SK-N-SH treated with all-trans-retinoic acid at 6 μM for 48 hours (cell line): ENCODE data around the gene SLC26A9.
A peak's percentile ranks its signal among the peaks of the same experiment; 100 is the strongest.

ENCODE experiments used
- ATAC-seq: fragments of 200-7000 bp; cut with Tn5 transposase; 3 replicates; pipeline ENCODE4 v1.9.1; 2020; ENCODE audit warnings: mild to moderate bottlenecking, moderate library complexity
- ARNTL ChIP-seq: fragments of 450-650 bp; formaldehyde crosslinking; IDR thresholded peaks from 2 replicates; pipeline ENCODE4 v1.5.0; 2020; ENCODE audit warnings: low read depth, mild to moderate bottlenecking, moderate library complexity, borderline replicate concordance
- CSDC2 ChIP-seq: fragments of 250-450 bp; sonication (Bioruptor Pico); IDR thresholded peaks from 2 replicates; pipeline ENCODE4 v1.5.0; 2020; ENCODE audit warnings: mild to moderate bottlenecking, moderate library complexity
- ESRRG ChIP-seq: fragments of 250-450 bp; sonication (Bioruptor Pico); IDR thresholded peaks from 2 replicates; pipeline ENCODE4 v1.6.1; 2021; ENCODE audit warnings: mild to moderate bottlenecking
- GLIS3 ChIP-seq: fragments of 250-450 bp; sonication (Bioruptor Pico); IDR thresholded peaks from 2 replicates; pipeline ENCODE4 v1.5.0; 2020; ENCODE audit warnings: mild to moderate bottlenecking, moderate library complexity
- ISL1 ChIP-seq: fragments of 250-450 bp; sonication (Bioruptor Pico); IDR thresholded peaks from 2 replicates; pipeline ENCODE4 v2.1.2; 2022; ENCODE audit warnings: mild to moderate bottlenecking, moderate library complexity
- OSR1 ChIP-seq: fragments of 250-450 bp; sonication (Bioruptor Pico); IDR thresholded peaks from 2 replicates; pipeline ENCODE4 v1.8.0; 2022; ENCODE audit warnings: moderate library complexity, mild to moderate bottlenecking, inconsistent platforms
- RARB ChIP-seq: fragments of 250-450 bp; sonication (Bioruptor Pico); IDR thresholded peaks from 2 replicates; pipeline ENCODE4 v1.8.0; 2021; ENCODE audit warnings: mild to moderate bottlenecking, moderate library complexity
- SNAI2 ChIP-seq: fragments of 250-450 bp; sonication (Bioruptor Pico); IDR thresholded peaks from 2 replicates; pipeline ENCODE4 v1.5.0; 2020; ENCODE audit warnings: mild to moderate bottlenecking, moderate library complexity
- TCF4 ChIP-seq: fragments of 250-450 bp; sonication (Bioruptor Pico); IDR thresholded peaks from 2 replicates; pipeline ENCODE4 v1.8.0; 2021; ENCODE audit warnings: mild to moderate bottlenecking, moderate library complexity, borderline replicate concordance
- TOX ChIP-seq: fragments of 250-450 bp; sonication (Bioruptor Pico); IDR thresholded peaks from 2 replicates; pipeline ENCODE4 v1.8.0; 2021; ENCODE audit warnings: mild to moderate bottlenecking, moderate library complexity, borderline replicate concordance
- ZC3H10 ChIP-seq: fragments of 250-450 bp; sonication (Bioruptor Pico); IDR thresholded peaks from 2 replicates; pipeline ENCODE4 v1.5.1; 2021; ENCODE audit warnings: mild to moderate bottlenecking, moderate library complexity
- ZFP30 ChIP-seq: fragments of 450-650 bp; formaldehyde crosslinking; IDR thresholded peaks from 2 replicates; pipeline ENCODE4 v1.5.0; 2022; ENCODE audit warnings: mild to moderate bottlenecking, moderate library complexity
- ZNF565 ChIP-seq: fragments of 450-650 bp; formaldehyde crosslinking; conservative IDR thresholded peaks from 2 replicates; pipeline ENCODE4 v1.5.0; 2020; ENCODE audit warnings: low read depth, mild to moderate bottlenecking, moderate library complexity
- ZNF70 ChIP-seq: fragments of 450-650 bp; formaldehyde crosslinking; IDR thresholded peaks from 2 replicates; pipeline ENCODE4 v1.5.0; 2020; ENCODE audit warnings: mild to moderate bottlenecking, moderate library complexity
- ZNF8 ChIP-seq: fragments of 450-650 bp; formaldehyde crosslinking; IDR thresholded peaks from 2 replicates; pipeline ENCODE4 v1.5.0; 2020; ENCODE audit warnings: mild to moderate bottlenecking, moderate library complexity
- TF ChIP-seq, protein P1 (sequence below): fragments of 250-450 bp; sonication (Bioruptor Pico); IDR thresholded peaks from 2 replicates; pipeline ENCODE4 v1.8.0; 2021; ENCODE audit warnings: low read depth, mild to moderate bottlenecking, moderate library complexity, borderline replicate concordance
- TF ChIP-seq, protein P2 (sequence below): fragments of 250-450 bp; sonication (Bioruptor Pico); IDR thresholded peaks from 2 replicates; pipeline ENCODE4 v1.5.1; 2020; ENCODE audit warnings: low read depth, mild to moderate bottlenecking, moderate library complexity
- TF ChIP-seq, protein P3 (sequence below): fragments of 250-450 bp; sonication (Bioruptor Pico); IDR thresholded peaks from 2 replicates; pipeline ENCODE4 v1.5.1; 2021; ENCODE audit warnings: mild to moderate bottlenecking, moderate library complexity
- TF ChIP-seq, protein P4 (sequence below): fragments of 250-450 bp; sonication (Bioruptor Pico); IDR thresholded peaks from 2 replicates; pipeline ENCODE4 v1.5.0; 2020; ENCODE audit warnings: mild to moderate bottlenecking, moderate library complexity

The SLC26A9 gene

DNA sequence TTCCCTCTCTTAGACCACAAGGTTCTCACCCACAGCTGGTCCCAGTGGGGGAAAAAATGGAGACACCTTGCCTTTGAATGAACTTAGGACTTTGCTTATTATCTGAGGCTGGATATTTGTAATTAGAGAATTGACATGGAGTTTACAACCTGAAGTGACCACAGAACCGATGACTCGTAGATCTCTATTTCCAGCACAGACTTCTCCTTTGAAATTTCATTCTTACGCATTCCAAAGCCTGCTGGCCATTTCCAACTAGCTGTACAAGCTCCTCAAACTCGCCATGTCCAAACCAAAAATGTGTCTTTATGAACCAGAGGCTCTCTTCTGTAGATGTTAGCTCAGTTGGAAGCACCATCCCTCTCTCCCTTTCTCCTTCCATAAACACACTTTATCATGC is 48.0 kb upstream of the SLC26A9 start:
- no peak for TF ChIP-seq SNAI2 (CRISPR knock-in tag)
- no peak for ATAC-seq

DNA sequence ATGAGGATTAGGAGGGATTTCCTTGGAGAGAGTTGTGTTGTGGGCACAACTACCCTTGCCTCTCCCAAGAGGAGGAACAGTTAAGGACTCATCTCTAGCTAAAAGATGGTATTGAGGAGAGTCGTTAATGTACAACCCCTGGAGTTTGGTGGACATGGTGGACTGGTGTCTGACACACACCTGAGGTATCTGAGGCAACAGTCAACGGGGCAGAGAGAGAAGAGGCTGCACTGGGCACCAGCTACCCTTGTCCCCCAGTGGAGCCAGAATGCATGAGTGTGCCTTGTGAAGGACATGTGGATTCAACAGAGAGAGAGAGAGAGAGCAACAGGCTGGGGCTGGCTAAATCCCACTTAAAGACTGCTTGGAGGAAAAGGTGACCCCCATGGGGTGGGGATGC is 47.0 kb upstream of the SLC26A9 start:
- TF ChIP-seq GLIS3 (CRISPR knock-in tag) = no peak
- no peak for TF ChIP-seq CSDC2 (CRISPR knock-in tag)
- no peak for TF ChIP-seq ZNF8 (CRISPR knock-in tag)
- TF ChIP-seq ZC3H10 (CRISPR knock-in tag) = no peak
- TF ChIP-seq, protein P1, sequence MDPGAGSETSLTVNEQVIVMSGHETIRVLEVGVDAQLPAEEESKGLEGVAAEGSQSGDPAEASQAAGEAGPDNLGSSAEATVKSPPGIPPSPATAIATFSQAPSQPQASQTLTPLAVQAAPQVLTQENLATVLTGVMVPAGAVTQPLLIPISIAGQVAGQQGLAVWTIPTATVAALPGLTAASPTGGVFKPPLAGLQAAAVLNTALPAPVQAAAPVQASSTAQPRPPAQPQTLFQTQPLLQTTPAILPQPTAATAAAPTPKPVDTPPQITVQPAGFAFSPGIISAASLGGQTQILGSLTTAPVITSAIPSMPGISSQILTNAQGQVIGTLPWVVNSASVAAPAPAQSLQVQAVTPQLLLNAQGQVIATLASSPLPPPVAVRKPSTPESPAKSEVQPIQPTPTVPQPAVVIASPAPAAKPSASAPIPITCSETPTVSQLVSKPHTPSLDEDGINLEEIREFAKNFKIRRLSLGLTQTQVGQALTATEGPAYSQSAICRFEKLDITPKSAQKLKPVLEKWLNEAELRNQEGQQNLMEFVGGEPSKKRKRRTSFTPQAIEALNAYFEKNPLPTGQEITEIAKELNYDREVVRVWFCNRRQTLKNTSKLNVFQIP (CRISPR knock-in tag) = no peak
- no peak for TF ChIP-seq SNAI2 (CRISPR knock-in tag)
- TF ChIP-seq ISL1 (CRISPR knock-in tag) = no peak
- TF ChIP-seq, protein P2, sequence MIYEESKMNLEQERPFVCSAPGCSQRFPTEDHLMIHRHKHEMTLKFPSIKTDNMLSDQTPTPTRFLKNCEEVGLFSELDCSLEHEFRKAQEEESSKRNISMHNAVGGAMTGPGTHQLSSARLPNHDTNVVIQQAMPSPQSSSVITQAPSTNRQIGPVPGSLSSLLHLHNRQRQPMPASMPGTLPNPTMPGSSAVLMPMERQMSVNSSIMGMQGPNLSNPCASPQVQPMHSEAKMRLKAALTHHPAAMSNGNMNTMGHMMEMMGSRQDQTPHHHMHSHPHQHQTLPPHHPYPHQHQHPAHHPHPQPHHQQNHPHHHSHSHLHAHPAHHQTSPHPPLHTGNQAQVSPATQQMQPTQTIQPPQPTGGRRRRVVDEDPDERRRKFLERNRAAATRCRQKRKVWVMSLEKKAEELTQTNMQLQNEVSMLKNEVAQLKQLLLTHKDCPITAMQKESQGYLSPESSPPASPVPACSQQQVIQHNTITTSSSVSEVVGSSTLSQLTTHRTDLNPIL = no peak
- no peak for TF ChIP-seq ZNF70 (CRISPR knock-in tag)
- TF ChIP-seq ARNTL (CRISPR knock-in tag) = no peak
- no peak for TF ChIP-seq ZFP30 (CRISPR knock-in tag)
- TF ChIP-seq, protein P3, sequence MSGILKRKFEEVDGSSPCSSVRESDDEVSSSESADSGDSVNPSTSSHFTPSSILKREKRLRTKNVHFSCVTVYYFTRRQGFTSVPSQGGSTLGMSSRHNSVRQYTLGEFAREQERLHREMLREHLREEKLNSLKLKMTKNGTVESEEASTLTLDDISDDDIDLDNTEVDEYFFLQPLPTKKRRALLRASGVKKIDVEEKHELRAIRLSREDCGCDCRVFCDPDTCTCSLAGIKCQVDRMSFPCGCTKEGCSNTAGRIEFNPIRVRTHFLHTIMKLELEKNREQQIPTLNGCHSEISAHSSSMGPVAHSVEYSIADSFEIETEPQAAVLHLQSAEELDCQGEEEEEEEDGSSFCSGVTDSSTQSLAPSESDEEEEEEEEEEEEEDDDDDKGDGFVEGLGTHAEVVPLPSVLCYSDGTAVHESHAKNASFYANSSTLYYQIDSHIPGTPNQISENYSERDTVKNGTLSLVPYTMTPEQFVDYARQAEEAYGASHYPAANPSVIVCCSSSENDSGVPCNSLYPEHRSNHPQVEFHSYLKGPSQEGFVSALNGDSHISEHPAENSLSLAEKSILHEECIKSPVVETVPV (CRISPR knock-in tag) = no peak
- no peak for TF ChIP-seq ESRRG (CRISPR knock-in tag)
- ATAC-seq = no peak

DNA sequence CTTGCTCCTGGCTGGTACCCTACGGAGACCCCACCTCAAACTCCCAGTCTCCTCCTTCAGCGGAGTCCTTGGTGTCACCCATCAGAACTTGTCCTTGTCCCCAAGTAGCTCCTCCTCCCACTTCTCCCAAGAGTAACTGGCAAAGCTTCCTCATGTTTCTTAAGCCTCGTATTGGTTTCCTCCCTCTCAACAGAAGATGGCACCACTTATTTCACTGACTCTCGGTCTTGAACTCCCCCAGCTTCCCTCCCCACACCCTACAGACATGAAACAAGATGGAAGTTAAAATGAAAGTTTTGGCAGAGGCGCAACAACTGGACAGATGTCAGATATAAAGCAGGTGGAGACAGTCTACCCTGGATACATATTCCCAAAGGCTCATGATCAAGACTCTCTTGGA is 46.5 kb upstream of the SLC26A9 start:
- TF ChIP-seq, protein P1 (CRISPR knock-in tag) = no peak
- TF ChIP-seq ZNF565 = no peak
- TF ChIP-seq, protein P4, sequence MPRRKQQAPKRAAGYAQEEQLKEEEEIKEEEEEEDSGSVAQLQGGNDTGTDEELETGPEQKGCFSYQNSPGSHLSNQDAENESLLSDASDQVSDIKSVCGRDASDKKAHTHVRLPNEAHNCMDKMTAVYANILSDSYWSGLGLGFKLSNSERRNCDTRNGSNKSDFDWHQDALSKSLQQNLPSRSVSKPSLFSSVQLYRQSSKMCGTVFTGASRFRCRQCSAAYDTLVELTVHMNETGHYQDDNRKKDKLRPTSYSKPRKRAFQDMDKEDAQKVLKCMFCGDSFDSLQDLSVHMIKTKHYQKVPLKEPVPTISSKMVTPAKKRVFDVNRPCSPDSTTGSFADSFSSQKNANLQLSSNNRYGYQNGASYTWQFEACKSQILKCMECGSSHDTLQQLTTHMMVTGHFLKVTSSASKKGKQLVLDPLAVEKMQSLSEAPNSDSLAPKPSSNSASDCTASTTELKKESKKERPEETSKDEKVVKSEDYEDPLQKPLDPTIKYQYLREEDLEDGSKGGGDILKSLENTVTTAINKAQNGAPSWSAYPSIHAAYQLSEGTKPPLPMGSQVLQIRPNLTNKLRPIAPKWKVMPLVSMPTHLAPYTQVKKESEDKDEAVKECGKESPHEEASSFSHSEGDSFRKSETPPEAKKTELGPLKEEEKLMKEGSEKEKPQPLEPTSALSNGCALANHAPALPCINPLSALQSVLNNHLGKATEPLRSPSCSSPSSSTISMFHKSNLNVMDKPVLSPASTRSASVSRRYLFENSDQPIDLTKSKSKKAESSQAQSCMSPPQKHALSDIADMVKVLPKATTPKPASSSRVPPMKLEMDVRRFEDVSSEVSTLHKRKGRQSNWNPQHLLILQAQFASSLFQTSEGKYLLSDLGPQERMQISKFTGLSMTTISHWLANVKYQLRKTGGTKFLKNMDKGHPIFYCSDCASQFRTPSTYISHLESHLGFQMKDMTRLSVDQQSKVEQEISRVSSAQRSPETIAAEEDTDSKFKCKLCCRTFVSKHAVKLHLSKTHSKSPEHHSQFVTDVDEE (CRISPR knock-in tag) = no peak
- no peak for TF ChIP-seq ZNF8 (CRISPR knock-in tag)
- TF ChIP-seq OSR1 (CRISPR knock-in tag) = no peak
- no peak for TF ChIP-seq ARNTL (CRISPR knock-in tag)
- TF ChIP-seq ZNF70 (CRISPR knock-in tag) = no peak
- no peak for TF ChIP-seq TOX
- ATAC-seq = no peak

DNA sequence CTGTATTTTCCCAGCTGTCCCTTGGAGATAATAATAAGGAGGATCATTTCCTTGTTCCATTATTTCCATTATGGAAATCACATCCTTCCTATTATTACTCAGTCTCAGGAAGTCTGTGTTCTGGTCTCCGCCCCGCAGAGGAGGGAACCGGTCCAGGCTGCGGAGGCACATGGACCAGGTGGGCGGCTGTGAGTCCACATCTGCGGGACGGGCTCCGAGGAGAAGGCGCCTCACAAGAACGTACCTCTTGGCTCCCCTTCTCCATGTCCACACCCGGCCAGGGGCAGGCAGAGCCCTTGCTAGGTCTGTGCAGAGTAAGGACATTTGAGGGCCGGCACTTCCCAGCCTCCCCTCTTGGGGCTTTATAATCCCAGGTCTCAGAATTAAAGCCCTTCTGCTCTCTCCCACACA is 45.3 kb upstream of the SLC26A9 start:
- TF ChIP-seq TOX = no peak
- ATAC-seq = no peak

DNA sequence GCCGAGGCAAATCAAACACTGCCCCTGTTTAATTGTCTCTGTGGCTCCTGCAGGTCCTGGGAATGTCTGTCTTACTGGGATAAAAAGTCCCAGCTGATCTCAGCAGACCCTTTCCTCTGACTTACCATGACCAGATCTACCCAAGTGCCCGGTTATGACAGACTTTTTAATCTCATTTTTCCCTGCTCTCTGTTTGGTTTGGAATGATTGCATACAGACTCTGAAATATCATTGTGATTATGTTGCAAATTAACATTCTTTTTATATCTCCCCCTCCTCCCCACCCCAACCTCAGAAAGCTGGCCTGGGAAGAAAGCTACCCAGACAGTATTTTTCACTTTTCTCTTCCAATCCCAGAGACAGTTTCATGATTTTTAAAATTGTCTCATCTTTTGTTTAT is 43.6 kb upstream of the SLC26A9 start:
- ATAC-seq = 0 out of 3 replicates have a peak, but pooled peaks have one; percentile 3
- TF ChIP-seq TCF4 (0 out of 2 replicates have a peak, but pooled peaks have one; percentile 38), ISL1 (CRISPR knock-in tag) (peak; percentile 92), OSR1 (CRISPR knock-in tag) (no peak), GLIS3 (CRISPR knock-in tag) (peak; percentile 76; the same call in 1 of the 2 replicates), RARB (no peak), SNAI2 (CRISPR knock-in tag) (peak; percentile 66; the same call in 1 of the 2 replicates)
- TF ChIP-seq, protein P3 (CRISPR knock-in tag) = peak; percentile 56; the same call in 1 of the 2 replicates
- TF ChIP-seq, protein P2 = peak; percentile 77; the same call in 1 of the 2 replicates
- TF ChIP-seq, protein P4 (CRISPR knock-in tag) = peak; percentile 74; the same call in 1 of the 2 replicates
